Activated gamma-delta T cell treated with anti-CD3 and anti-CD28 coated beads, Interleukin-2, amount 50 U/mL, for 16 hours (primary cell): ENCODE data around the gene ACOT7.
"Not testable (repeated sequence)": the region's sequence is repeated elsewhere in the genome, so short reads cannot be mapped to it uniquely, and the experiment has no call there.

Experiments used
- DNase-seq: peaks from one replicate; pipeline ENCODE4 v3.0.0-alpha.2; 2020; ENCODE audit warnings: low read depth

The ACOT7 gene

GRCh38 chr1:6399294-6399693 lies 5.7 kb upstream of the ACOT7 start:
- DNase-seq, result no peak

GRCh38 chr1:6397844-6398441 lies 4.4 kb upstream of the ACOT7 start:
- no peak for DNase-seq

GRCh38 chr1:6396998-6397397 lies 3.4 kb upstream of the ACOT7 start:
- DNase-seq, result no peak

GRCh38 chr1:6395781-6396244 lies 2.2 kb upstream of the ACOT7 start:
- not testable (repeated sequence) for DNase-seq

- DNase-seq, result not testable (repeated sequence)
These were observed 1.6 kb upstream of the ACOT7 start for GRCh38 chr1:6395130-6395529.

- no peak for DNase-seq
These were observed 663 bp downstream of the ACOT7 start for GRCh38 chr1:6392809-6393399.

- DNase-seq, result no peak
These were observed 1.4 kb downstream of the ACOT7 start for GRCh38 chr1:6391951-6392808.

GRCh38 chr1:6389971-6390370 lies 3.6 kb downstream of the ACOT7 start:
- no peak for DNase-seq

- no peak for DNase-seq
These were observed 7.1 kb downstream of the ACOT7 start for GRCh38 chr1:6386371-6386949.

- DNase-seq, result no peak
These were observed 7.9 kb downstream of the ACOT7 start for GRCh38 chr1:6385488-6386191.

- no peak for DNase-seq
These were observed 8.6 kb downstream of the ACOT7 start for GRCh38 chr1:6384962-6385361.

- no peak for DNase-seq
These were observed 9.4 kb downstream of the ACOT7 start for GRCh38 chr1:6384135-6384534.

- DNase-seq, result no peak
These were observed 13.5 kb downstream of the ACOT7 start for GRCh38 chr1:6380037-6380436.

- no peak for DNase-seq
These were observed 15.3 kb downstream of the ACOT7 start for GRCh38 chr1:6378096-6378746.

GRCh38 chr1:6373961-6374720 lies 19.4 kb downstream of the ACOT7 start:
- DNase-seq, result no peak

GRCh38 chr1:6372236-6372635 lies 21.3 kb downstream of the ACOT7 start:
- DNase-seq, result not testable (repeated sequence)

- no peak for DNase-seq
These were observed 23.6 kb downstream of the ACOT7 start for GRCh38 chr1:6370006-6370405.

GRCh38 chr1:6367381-6368012 lies 26.1 kb downstream of the ACOT7 start:
- no peak for DNase-seq

- DNase-seq, result peak; percentile 28
These were observed 28.5 kb downstream of the ACOT7 start for GRCh38 chr1:6365047-6365446.
